EH (cell line): ENCODE results near the gene MPPED1.

Source experiments
- DNase-seq: peaks from one replicate; pipeline ENCODE4 v3.0.0-alpha.2; 2015; ENCODE audit warnings: low read depth

MPPED1 gene

DNA sequence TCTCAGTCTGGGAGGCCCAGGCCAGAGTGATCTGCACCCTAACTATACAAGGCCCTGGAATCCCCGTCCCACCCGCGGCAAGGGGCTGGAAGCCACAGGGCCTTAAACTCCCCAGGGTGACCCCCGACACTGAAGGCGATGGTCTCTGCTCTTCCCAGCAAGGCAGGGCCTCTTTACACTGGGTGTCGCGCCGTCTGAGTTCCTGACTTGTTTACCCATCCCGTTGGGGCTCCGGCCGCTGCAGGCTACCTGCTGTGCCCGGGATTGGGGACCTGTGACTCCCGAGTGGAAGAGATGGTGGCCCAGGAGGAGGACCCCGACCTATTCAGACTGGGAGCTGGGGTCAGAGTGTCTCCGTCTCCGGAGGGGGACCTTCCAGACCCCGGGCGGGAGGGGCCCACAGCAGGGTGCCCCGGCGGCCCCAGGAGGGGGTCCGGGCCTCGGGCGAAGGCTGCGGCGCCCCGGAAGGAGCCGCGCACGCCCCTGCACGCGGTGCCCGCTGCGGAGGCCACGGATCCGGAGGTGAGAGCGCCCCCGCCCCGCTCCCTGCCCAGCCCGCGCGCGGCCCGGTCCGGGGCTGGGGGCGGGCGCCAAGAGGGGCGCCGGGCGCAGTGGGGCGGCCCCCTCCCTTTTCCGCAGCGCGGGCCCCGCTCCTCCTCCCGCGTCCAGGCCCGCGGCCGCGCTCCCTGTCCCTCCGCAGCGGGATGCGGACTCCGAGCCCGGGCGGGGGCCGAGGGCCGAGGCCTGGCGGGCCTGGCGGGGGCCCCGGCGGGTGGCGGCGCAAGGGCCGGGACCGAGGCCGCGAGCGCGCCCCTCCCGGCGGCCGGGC, 560 bp upstream of the MPPED1 start:
- no peak for DNase-seq

DNA sequence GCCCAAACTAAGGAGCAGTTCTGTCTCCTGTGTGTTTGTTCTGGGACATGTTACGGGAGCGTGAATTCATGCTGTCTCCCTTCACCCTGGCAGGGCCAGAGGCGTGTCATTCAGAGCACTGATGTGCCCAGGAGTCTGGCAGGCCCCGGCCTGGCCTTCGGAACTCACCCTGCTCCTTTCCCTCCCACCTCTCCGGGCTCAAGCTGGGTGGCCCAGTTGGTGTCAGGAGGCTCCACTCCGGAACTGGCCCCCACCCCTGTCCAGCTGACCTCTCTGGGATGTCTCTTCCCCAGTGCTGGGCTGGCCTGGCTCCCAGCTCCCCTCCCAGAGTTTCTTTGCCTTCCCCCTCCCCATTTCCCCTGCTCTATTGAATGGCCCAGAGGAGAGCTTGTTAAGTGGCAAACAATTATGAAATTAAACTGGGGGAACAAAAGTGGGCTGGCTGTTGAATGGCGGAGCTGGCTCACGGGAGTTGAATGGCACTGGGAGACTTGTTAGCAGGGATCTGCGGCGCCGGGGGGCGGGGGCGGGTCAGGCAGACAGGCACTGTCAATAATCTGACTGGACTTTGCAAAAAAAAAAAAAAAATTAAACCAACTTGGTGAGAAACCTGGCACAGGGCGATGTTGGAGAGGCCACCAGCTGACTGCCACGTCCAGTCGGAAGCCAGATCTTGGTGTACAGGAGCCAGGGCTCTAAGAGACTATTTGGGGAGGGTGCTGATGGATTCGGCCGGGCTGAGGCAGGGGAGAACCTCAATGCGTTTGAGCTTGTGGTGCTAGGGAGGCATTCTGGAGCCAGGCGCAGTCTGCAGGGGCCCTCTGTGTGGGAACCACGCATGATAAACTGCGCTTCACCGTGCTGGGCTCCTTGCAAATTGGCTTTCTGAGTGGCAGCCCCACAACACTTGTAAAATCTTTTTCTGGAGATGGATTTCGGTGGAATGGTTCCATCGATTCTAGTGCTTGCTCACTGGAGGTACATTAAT, 1.3 kb downstream of the MPPED1 start:
- DNase-seq: no peak

DNA sequence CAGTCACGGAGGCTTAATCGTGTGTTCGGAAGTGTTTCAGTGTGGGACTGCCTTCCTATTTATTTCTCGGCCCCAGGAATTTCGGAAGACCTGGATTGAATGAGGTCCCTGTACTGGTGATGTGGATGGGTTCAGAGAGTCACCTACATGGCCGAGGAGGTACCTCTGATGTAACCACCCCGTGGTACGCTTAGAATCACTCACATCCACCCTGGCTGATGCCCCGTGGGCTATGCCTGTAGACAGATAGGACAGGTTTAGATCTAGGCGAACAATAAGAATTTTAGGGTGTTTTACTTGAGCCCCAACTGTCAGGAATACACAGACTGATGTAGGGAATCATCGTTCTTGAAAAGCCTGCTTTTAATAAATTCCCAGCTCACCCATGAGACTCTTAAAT, 2.0 kb downstream of the MPPED1 start:
- DNase-seq: no peak

DNA sequence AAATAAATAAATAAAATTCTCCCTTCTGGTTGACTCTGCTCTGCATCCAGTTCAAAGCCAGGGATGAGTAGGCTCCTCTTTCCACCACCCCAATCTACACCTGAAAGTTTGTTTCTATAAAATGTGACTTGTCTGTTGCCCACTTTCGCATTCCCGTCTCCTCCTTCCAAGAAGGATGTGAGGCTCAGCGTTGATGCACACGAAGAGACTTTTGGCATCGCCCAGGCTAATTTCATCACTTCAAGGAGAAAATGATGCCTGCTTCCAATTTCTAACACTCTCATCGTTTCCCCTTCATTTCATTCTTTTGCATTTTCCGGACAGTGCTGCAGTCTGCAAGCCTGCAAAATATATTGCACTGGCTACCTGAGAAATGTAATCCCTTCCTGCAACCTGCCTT, 3.9 kb downstream of the MPPED1 start:
- no peak for DNase-seq

DNA sequence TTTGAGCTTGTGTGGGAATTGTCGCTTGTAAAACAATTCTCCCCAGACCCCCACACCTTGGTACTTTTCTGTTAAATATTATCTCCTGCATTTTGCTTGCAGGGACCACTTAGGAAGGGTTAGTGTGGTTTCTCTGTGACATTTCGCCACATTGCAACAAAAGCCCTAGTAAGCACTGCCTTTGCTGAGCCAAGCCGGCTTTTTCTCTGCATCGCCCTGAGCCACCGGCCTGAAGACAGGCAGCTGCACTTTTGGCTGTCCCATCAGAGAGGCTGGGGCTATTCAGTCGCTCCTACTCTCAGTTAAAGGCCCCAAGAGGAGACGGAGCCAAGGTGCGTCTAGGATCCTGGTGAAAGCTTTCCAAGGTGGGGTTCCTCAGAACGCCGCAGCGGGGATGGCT, 5.7 kb downstream of the MPPED1 start:
- no peak for DNase-seq

DNA sequence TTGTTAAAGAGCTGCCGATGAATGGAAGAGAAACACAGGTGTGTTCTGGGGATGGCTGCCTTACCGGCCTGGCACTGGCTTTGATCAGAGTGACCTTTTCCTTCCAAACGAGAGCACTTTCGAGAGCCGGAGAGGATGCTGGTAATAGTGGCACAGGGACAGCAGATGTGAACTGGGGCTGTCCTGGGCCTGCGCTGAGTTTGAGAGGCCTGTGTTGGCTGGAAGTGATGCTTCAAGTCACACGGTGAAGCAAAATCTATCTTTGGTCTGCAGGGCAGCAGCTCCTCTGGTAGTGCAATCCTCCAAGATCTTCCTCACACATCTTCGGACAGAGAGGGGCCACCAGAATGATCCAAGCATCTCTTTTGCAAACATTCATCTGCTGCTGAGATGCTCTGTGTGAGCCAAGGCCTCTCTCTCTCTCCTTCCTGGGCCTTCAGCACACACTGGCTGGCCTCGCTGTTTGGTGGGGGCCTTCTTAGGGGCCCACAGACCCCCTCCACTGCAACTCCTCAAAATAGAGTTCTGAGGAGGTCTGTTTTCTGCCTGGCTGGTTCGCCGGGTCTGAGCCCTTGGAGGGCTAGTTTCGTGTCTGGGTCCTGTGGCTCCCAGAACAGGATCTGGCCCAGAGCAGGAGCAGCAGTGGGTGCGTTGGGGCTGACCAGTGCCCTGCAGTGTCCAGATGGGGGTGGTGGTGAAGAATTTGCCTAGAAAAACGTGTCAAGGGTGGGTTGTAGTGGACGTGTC, 6.4 kb downstream of the MPPED1 start:
- no peak for DNase-seq

DNA sequence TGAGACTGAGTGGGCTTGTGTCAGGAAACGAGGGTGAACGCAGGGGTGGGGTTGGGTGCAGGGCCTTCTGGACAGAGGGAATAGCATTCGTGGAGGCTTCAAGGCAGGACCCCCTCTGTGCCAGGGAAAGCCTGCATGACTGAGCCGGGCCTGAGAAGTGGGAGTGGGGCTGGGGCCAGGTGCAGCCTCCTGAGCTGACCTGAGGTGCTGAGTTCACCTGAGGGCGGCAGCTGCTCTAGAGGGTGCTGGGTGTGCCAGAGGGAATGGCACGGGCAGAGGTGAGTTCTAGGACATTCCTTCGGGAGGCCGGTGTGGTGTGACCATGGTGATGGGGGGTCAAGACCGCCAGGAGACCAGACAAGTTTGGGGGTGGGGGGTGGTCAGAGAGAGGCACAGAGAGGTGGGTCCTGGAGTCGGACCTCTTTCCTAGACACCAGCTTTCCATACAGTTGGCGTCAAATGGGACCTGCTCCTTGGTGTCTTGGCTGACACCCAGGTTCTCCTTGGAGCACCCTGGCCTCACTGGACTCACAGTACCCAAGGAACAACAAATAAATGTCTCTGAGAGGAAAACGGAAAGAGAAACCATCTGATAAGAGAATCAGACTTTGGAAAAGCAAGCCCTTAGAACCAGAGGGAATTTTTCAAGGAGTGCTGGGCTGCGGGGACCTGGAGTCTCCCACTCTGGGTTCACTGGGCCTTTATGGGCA, 7.7 kb downstream of the MPPED1 start:
- no peak for DNase-seq

DNA sequence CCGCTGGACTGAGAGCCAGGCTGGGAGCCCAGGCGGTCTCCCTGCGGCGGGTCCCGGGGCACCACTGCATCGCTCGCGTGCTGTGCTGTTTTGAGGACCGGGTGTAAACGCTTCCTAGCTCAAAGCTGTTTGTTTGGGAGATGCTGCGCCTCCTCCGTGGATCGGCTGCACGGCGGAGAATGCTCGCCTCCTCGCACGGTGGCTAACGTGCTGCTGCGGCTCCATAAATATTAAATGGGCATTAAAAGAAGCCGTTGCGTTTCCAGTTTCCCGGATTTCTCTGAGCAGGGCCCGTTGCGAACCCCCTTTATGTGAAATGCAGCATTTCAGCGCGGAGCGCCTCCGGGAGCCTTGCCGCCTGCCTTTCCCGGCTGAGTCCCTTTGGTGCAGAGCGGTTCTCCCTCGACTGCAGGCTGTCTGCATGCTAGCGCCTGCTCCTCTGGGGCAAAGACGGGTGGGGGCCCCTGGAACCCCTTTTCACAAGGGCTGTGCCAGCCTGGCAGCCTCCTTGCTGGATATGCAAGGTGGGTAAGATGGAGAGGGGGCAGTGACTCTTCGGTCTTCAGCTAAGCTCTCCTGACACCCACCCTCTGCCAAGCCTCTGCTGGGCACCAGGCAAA, 9.3 kb downstream of the MPPED1 start:
- DNase-seq: no peak

DNA sequence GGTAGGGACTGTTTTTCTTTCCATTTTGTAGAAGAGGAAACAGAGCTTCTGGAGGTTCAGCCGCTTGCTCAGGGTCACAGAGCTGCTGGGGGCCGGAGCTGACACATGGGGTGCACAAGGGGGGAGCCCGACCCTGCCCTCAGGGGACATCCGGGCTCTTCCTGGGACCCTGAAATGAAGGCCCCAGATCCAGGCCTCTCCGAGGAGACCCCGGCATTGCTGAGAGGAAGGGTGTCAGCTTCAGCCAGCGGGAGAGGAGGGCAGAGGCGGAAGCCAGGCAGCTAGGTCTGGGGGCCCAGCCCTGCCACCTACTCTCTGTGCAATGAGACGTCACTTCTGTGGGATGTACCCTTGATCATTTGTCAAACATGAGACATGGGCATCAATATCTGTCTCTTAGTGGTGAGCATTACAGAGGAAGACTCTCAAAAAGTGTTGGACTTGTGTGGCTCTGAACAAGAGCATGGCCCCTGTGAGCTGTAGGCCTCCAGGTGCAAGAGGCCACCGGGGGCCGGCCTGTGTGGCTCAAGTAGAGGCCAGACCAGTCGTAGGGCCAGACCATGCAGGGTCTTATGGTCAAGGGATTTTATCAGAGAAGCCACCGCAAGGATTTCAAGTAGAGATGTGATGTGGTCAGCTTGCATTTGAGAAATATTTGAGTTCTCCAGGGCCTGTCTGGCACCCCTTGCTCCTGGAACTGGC, 10.3 kb downstream of the MPPED1 start:
- no peak for DNase-seq

DNA sequence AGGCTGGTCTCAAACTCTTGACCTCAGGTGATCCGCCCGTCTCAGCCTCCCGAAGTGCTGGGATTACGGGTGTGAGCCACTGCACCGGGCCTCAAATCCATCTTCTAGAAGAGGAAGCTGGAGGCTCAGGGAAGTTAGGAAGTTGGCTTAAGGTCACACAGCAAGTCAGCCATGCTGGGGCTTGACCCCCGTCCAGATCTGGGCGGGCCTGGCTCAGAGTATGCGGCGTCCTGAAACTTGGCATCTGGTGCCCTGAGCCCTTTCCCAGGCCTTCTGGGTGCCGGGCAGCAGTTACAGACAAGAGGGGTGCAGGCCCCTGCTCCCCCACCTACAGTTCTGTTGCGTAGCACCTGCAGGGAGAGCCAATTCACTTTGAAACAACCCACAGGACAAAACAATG, 11.2 kb downstream of the MPPED1 start:
- DNase-seq: no peak

DNA sequence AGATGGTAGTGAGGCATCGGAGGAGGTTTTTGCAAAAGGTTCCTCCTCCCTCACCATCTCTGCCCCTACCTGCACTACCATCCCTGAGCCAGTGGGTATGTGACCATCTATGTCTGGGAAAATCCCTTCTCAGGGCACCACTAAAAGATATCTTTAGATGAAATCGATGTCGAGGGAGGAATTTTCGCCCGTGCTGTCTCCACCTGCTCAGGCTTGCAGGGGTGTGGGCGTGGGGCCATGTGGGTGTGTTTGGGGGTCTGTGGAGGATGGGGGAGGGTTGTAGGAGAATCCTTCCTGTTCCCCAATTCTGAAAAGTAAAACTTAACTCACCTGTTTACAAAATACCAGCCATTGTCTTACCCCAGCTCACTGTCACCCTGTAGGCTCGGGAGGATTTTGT, 12.4 kb downstream of the MPPED1 start:
- no peak for DNase-seq

DNA sequence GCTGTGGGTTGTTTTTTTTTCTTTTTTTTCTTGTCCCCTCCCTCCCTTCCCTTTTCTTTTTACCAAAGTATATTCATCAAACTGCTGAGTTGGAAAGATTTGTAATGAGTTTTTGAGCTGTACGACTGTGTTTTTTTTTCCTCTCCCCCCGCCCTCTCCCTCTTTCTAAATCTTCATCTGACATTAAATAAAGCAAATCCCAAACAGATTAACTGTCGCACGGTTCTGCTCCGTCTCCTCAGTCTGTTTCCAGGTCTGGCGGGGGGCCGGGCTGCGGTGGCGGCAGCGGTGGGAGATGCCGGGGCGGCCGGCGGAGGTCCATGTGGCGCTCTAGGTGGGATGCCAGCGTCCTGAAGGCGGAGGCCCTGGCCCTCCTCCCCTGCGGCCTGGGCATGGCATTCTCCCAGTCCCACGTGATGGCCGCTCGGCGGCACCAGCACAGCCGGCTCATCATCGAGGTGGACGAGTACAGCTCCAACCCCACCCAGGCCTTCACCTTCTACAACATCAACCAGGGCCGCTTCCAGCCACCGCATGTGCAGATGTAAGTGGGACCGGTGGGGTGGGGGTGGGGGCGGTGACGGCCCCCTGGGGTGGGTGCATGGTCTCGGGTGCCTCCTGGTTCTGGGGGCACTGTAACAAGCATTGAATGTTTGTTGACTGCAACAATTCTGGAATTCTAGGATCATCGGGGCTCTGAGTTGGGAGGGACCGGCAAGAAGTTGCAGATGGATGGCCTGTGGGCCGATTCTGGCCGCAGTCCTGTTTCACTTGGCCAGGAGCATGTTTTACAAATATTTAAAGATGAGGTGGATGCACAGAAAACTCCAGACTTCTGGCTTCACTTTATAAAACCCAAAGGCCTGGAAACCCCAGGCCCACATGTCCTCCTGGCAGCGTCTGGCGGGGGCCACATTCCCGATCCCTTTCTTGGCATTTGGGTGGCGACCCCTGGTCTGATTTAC, 13.1 kb downstream of the MPPED1 start:
- no peak for DNase-seq

DNA sequence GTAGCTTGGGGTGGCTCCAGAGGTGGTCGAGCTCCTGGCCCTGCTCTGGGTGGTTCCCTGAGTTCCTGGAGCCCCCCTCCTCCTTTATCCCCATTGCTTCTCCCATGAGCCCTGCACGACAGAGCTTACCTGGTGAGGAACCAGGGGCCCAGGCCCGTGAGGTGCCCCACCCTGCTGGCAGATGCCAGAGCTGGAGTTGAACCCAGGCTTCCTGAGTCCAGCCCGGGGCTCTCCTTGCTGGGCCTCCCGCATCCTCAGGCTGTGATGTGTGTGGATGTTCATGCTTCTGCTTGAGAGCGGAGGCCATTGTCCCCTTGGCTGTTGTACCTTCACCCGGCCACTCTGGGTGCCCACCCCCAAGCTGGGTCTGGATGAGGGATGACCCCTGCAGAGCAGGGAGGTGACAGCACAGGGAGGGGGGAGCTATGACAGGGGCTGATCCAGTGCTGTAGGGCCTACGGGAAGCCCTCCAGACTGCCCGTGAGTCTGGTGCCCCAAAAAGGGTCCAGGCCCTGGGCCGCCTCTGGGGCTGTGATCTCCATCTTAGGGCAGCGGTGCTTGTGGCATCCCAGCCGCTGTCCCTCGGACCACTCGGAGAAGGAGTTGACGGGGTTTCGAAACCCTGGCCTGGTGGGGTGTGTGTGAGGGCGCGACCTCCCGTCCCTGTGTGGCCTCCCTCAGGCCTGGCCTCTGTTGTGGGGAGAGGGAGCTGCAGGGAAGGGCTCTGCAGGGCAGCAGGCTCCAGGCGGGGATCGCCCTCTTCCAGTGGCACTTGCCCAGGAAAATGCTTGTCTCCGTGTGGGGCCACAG, 14.4 kb downstream of the MPPED1 start:
- DNase-seq: no peak

DNA sequence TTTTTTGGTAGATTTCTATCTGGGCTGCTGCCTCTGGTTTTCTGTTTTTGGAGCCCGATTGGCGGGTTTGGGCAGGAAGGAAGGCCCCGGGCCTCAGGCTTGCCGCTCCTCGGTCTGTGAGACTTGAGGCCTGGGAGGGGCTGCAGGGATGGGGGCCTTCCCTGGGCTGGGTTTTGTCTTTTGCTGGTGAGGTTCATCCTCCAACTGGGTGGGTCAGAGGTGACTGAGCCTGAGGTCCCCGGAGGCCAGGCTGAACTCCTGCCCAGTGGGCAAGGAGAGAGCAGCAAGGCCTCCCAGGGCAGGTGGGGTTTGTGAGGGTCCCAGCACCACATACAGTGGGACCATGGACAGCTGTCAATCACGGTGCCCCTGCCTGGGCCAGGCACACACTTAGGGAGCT, 15.0 kb downstream of the MPPED1 start:
- DNase-seq: no peak

DNA sequence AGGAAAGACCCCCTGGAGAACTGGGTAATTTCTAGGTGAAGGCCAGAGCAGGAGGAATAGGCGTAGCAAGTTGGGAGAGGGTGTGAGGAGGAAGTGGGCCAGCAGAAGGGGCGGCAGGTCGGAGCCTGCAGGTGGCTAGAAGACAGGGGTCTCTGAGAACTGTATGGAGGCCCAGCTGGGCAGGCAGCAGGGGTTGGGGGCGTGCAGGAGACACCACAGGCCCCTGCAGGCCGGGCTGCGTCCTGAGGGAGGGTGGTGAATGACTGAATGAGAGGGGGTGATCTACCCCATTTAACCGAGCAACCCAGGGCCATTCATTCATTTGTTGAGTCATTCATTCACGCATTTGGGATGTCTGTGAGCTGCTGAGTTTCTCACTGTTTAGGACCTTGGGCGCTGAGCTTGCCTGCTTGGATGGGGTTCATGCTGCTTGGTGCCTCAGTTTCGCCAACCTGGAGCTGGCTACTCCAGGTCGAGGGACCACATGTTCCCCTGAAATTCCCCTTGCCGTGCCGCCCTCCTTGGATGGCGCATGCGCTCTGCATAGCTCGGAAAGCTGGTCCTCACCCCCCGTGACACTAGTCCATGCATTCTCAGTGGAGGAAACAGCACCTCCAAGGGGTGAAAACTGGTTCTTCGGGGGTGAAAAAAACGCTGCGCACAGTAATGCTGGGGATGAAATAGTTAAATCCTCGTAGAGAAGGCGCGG, 15.6 kb downstream of the MPPED1 start:
- DNase-seq: no peak

DNA sequence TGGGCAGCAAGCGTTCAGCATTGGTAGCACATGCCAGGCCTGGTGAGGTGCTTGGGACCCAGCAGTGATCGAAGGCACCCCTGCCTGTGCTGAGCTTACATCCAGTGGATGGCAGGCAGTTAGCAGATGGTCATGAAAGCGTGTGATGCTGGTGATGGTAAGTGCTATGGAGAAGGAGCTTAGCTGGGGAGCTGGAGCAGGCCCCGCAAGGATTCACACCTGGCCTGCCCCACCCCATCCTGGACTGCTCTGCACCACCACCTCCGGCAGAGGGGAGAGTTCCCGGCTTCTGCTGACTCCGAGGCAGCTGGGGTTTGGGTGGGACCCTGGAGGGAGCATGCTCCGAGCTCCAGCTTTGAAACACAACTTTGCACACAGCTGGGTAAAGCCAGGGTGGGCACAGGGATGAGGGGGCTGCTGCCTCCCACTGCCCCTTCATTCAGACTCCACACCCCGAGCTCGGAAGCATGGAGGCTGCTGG, 16.2 kb downstream of the MPPED1 start:
- DNase-seq: no peak

DNA sequence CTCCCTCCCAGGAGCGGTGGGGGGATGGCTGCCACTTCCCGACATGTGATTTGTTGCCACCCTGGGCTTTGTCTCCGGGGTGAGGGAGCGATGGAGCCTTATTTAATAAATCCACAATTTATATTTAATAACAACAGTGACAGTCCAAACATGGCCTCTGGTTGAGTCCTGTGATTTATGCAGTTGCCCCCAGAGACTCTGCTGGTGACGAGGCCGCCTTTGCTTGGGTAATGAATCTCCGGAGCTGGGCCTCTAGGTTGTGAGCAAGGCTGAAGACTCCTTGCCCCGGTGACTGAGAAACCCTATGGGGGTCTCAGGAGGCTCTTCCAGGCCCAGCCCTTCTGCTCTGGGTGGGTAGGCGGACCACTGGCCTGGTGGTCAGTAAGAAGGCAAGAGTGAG, 16.7 kb downstream of the MPPED1 start:
- DNase-seq: no peak

DNA sequence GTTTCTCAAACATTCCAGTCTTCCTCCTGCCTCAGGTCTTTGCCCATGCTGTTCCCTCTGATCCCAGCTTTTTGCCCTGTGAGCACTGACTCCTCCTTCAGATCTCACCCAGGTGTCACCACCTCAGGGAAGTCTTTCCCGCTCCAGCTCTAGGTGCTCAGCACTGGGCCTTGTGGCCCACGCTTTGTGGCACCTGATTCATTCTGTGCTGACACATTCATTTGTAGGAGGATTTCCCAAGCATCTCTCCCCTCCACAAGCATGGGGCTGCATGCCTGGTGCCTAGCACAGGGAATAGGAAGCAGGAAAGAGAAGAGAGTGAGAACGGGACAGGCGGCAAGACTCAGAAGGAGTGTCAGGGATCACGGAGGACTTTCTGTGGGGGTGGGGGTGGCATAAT, 17.6 kb downstream of the MPPED1 start:
- no peak for DNase-seq
